ENCODE data around the gene ZNF335.
"Not testable (repeated sequence)": the region's sequence is repeated elsewhere in the genome, so short reads cannot be mapped to it uniquely, and the experiment has no call there.

The ZNF335 gene

DNA sequence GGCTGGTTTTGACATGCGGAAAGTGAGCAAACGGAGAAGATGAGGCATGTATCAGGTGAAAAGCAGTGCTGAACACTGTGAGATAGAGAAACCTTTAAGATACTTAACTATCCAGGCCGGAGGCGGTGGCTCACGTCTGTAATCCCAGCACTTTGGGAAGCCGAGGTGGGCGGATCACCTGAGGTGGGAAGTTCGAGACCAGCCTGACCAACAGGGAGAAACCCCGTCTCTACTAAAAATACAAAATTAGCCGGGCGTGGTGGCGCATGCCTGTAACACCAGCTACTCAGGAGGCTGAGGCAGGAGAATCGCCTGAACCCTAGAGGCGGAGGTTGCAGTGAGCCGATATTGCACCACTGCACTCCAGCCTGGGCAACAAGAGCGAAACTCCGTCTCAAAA is 40.3 kb downstream of the ZNF335 start:
- not testable (repeated sequence) for DNase-seq (ENCODE audit: low spot score)

DNA sequence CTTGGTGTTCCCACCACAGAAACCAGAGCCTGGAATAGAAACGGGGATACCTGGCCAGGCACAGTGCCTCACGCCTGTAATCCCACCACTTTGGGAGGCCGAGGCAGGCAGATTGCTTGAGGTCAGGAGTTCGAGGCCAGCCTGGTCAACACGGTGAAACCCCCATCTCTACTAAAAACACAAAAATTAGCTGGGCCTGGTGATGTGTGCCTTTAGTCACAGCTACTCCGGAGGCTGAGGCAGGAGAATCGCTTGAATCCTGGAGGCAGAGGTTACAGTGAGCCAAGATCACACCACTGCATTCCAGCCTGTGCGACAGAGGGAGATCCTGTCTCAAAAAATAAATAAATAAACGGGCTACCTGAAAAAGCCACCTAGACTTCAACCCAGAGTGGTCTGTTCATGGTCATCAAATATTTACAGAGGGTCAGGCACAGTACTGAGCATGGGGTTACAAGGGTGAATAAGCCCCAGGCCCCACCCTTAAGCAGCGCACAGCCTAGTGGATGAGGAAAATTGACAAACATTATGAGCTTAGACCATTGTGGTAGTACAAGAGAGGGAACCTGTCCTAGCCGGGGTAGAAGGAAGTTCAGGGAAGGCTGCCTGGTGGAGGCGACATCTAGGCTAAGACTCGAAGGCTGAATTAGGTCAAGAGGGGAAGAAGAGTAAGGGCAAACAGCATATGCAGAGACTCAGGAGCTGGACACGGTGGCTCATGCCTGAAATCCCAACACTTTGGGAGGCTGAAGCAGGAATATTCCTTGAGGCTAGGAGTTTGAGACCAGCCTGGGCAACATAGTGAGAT is 44.7 kb downstream of the ZNF335 start:
- DNase-seq (ENCODE audit: low spot score) = no peak

- no peak for DNase-seq (ENCODE audit: low spot score)
Observed at GRCh38 chr20:45926731-45927070, 45.3 kb downstream of the ZNF335 start.

GRCh38 chr20:45925821-45926506 is 46.0 kb downstream of the ZNF335 start:
- no peak for DNase-seq (ENCODE audit: low spot score)

DNA sequence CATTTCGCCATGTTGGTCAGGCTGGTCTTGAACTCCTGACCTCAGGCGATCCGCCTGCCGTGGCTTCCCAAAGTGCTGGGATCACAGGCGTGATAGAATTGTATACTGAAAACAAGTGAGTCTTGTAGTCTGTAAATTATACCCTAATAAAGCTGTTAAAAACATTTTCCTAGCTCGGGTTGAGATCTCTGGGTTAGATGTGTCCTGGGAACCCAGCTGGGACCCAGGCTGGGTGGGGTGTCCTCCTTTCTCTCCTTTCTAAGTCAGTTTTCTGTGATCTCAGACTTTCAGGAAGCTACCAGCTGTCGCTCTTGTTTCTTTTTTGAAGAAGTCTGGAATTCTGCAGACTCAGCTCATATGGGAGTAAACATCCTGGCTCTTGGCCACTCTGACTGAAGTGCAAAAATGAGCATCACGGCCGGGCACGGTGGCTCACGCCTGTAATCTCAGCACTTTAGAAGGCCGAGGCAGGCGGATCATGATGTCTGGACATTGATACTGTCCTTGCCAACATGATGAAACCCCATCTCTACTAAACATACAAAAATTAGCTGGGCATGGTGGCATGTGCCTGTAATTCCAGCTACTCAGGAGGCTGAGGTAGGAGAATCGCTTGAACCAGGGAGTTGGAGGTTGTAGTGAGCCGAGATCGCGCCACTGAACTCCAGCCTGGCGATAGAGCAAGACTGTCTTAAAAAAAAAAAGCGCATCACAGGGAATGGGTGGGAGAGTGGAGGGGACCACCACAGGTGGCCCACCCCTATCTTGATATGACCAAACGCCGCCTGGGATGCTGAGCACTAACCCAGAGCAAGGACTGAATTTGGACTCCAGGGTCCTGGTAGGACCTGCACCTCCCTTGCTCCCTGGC is 47.4 kb downstream of the ZNF335 start:
- no peak for DNase-seq (ENCODE audit: low spot score)

DNA sequence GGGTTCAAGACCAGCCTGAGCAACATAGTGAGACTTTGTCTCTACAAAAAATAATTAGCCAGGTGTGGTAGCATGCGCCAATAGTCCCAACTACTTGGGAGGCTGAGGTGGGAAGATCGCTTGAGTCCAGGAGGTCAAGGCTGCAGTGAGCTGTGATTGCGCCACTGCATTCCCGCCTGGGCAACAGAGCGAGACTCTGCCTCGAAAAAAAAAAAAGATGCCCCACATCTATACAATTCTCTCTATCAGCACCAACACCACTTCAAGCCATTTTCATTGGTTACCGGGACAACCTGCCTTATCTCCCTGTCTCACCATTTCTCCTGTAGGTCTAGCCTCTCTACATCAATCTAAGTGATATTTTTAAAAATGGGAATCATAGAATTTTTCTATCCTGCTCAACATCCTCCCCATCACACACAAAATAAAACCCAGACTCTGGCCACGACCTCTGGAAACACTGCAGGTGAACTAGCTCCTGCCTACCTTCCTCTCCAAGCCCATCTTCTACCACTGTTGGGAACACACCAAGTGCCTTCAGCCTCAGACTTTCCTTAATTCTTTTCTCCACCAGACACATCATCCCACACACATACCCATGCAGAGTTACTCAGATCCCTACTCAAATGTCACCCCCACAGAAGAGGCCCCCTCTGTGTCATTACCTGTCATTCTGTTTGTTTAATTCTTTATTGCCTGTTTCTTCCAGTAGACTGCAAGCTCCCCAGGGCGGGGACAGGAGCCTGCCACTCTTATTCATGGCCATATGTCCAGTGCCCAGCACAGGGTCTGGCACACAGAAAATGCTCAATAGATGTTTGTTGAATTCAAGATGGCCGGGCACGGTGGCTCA is 50.4 kb downstream of the ZNF335 start:
- no peak for DNase-seq (ENCODE audit: low spot score)

DNA sequence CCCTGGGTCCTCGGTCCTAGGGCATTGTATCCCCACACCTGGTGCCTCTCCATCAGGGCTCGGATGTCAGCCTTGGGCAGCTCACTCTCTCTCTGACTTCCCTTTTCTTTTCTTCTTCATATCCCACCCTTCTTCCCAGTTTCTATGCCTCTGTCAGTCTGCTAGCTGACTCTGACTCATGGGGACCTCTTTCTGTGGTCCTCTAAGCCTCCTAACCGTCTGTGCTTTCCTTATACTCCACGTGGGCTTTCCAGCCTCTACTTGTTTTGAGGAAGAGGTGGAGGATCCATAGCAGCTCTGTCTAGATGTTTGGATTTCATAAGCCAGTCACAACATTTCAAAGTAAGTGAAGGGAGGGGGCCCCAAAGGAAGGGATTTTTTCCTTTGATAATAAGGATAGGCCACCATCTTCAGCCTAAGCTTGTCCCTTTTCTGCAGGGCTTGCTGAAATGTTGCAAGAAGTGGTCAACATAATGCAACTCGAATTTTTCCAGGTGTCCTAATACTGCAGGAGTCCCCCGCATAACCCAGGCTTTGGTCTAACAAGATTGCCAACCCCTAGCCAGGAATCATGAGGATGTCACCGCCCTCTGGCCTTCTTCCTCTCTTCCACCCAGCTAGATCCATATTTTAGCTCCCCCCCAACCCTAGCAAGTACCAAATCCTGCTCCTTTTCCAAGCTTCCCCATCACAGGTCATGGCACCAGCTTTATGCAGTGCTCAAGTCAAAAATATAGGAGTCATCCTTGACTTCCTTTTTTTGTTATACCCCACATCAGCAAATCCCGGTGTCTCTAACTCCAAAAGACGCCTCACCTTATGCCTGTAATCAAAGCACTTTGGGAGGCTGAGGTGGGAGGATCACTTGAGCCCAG is 51.3 kb downstream of the ZNF335 start:
- no peak for DNase-seq (ENCODE audit: low spot score)

GRCh38 chr20:45919542-45920399 is 52.2 kb downstream of the ZNF335 start:
- DNase-seq (ENCODE audit: low spot score) = no peak

DNA sequence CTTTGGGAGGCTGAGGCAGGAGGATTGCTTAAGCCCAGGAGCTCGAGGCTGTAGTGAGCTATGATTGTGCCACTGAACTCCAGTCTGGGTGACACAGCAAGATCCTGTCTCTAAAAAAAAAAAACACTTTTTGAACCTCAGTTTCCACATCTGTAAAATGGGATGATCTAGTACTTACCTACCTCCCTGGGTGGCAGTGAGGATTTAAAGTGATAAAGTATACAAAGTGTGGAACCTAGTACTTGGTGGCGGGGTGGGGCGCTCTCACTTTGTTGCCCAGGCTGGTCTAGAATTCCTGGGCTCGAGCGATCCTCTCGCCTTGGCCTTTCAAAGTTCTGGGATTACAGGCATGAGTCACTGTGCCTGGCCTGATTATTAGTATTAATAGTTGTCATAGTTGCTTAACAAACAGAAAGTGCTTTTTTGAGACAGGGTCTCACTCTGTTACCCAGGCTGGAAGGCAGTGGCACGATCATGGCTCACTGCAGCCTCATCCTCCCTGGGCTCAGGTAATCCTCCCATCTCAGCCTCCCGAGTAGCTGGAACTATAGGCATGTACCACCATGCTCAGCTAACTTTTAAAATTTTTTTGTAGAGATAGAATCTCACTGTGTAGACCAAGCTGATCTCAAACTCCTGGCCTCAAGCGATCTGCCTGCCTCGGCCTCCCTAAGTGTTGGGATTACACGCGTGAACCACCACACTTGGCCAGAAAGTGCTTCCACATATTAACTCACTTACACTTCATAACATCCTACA is 53.0 kb downstream of the ZNF335 start:
- DNase-seq (ENCODE audit: low spot score) = no peak

GRCh38 chr20:45918182-45918737 is 53.7 kb downstream of the ZNF335 start:
- no peak for DNase-seq (ENCODE audit: low spot score)

- no peak for DNase-seq (ENCODE audit: low spot score)
Observed at GRCh38 chr20:45917790-45918141, 54.2 kb downstream of the ZNF335 start.

DNA sequence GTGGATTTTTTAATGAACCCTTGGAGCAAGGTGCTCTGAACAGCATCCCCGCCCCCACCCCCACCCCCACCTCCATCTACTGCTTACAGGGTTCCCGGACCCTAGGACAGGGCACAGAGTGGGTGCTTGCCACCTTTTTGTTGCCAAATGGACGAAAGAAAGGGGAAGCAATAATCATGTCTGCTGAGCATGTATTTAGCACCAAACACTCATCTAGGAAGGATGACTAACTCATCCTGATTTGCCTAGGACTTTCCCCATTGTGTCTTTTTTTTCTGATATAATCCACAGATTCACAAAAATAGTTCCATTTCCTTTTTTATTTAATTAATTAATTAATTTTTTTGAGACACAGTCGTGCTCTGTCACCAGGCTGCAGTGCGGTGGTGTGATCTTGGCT is 58.9 kb downstream of the ZNF335 start:
- DNase-seq (ENCODE audit: low spot score) = no peak

GRCh38 chr20:45912344-45912682 is 59.7 kb downstream of the ZNF335 start:
- no peak for DNase-seq (ENCODE audit: low spot score)

DNA sequence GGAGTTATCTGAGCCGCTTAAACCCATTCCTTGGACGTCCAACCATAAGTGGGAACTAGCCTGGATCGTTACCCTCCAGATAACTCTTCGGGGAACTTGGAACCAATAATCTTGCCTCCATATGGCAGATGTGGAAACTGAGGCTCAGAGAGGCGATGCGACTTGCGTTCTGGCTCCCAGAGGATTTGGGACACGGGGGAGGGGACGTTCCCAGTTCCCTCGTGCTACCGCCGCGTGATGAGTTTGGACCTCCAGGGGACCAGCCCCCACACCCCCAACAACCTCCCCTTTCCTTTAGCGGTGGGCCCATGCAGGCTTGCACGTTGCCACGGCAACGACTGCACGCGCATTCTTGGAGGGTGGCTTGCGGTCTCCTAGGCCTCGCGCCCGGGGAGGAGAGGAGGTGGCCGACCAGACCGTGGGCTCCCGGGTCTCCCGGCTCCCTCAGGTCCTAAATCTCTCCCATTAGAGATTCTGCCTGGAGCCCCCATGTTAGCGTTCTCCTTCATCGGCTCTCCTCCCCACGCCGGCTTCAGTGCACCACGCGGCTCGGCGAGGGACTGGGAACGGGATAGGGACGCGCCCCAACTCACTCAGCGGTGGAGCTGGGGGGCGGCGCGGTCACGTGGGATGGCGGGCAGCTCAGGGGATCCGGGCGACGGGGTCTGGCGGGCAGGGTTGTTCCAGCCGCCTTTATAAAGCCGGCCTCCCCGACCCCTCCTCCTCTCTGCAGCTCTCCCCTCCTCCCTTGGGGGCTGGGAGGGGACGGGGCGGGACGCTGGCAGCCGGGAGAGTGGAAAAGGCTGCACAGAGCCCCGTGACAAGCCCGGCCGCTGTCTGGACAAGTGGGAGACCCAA is 60.3 kb downstream of the ZNF335 start, which contains the start of gene PLTP:
Gene PLTP, minus strand, starts transcription at position 670 of the 858 bp plus-strand sequence. CDS start 703 bp downstream, outside the sequence.
- no peak for DNase-seq (ENCODE audit: low spot score)

- DNase-seq (ENCODE audit: low spot score) = peak; percentile 92
Observed at GRCh38 chr20:45910670-45911485, 61.1 kb downstream of the ZNF335 start.

DNA sequence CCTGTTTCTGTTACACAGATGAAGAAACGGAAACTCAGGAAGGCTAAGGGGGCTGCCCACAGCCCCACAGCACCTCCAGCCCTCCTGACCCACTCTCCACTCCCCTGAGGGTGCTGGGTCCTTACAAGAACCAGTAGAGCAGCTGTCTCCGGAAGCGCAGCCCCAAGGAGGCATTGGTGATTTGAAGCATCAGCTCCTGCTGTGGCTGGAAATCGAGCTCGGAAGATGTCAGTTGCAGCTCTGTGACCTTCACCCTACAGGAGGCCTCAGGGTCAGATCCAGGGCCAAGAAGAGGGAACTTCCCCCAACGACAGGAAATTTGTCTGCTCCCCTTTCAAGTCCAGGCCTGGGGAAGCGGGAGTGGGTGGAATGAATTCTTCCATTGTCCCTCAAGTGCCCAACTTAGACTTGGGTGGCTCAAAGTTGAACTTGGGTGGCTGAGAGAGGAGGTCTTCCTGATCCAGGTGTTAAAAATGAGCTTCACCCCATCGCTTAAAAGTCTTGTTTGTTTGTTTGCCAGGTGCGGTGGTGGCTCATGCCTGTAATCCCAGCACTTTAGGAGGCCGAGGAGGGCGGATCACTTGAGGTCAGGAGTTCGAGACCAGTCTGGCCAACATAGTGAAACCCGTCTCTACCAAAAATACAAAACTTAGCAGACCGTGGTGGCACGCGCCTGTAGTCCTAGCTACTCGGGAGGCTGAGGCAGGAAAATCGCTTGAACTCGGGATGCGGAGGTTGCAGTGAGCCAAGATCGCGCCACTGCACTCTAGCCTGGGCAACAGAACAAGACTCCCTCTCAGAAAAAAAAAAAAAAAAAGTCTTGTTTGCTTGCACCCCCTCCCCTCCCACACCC is 62.0 kb downstream of the ZNF335 start:
- DNase-seq (ENCODE audit: low spot score) = no peak

Measured in CD4-positive, alpha-beta T cell treated with Interleukin-15 for 4 hours (primary cell).